Vagina (tissue), 2 donors: ENCODE data around the gene BAG3.
A peak's percentile ranks its signal among the peaks of the same experiment; 100 is the strongest.

Experiments used
- CTCF ChIP-seq, 3 experiments: fragments of 450-650 bp in 2 of 3; fragments of 200-600 bp in 1 of 3; sonication (generic) in 1 of 3; IDR thresholded peaks; one replicate each; pipeline ENCODE4 v1.5.1; 2017 to 2019; ENCODE audit warnings: antibody characterized with exemption in 3 of 3, mild to moderate bottlenecking in 2 of 3, moderate library complexity in 2 of 3
- POLR2A ChIP-seq, 2 donors: fragments of 450-650 bp; IDR thresholded peaks; one replicate each; pipeline ENCODE4 v1.6.1; 2017; ENCODE audit warnings: antibody characterized with exemption in 2 of 2, mild to moderate bottlenecking in 2 of 2, moderate library complexity in 2 of 2
- POLR2AphosphoS5 ChIP-seq, 2 donors: sonication (generic); formaldehyde crosslinking; IDR thresholded peaks; one replicate each; pipeline ENCODE4 v1.9.0; 2017; ENCODE audit warnings: antibody characterized with exemption in 2 of 2, mild to moderate bottlenecking in 2 of 2, low read depth in 1 of 2; ENCODE audit not compliant: insufficient read depth in 1 of 2

DNA sequence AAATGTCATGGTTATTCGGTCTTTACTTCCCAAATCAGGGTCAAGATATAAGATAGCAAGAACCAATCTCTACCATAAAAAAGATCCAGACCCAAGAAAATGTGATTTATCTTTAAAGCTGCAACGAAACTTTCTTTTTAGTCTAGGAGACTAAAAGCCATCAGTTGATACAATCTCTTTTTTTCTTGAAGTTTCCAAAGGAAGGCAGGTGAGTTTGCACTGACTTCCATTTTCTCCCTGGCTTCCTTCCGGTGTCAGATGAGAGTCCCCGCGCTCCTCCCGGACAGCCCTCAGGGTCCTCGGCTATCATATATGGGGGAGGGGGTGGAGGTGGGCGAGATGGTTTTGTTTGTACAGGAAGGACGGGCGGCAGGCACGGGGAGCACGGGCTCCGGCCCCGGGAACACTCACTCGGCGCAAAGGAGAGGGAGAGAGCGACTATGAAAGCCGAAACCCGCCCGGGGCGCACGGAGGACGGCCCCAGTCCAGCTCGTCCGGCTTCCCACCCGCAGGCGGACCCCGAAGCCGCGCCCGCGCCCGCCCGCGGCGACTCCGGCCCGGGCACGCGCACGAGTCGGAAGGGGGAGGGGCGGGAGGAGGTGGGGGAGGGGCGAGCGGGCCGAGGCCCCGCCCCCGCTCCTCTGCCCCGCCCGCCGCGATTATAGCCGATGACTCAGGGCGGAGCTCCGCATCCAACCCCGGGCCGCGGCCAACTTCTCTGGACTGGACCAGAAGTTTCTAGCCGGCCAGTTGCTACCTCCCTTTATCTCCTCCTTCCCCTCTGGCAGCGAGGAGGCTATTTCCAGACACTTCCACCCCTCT, at the start of gene BAG3:
- TF ChIP-seq POLR2A (IDR thresholded peaks at IDR 0.05): peak in 1 of 2 donors; percentile 81
- no peak for TF ChIP-seq CTCF (IDR thresholded peaks at IDR 0.05)
- TF ChIP-seq POLR2AphosphoS5 (IDR thresholded peaks at IDR 0.05; ENCODE audit: insufficient read depth in 1 of 2, low read depth in 1 of 2): peak; percentile 67 to 89
